ENCODE data around the gene BABAM1.

BABAM1 gene

GRCh38 chr19:17323300-17323963 is 56.2 kb downstream of the BABAM1 start:
- peak; percentile 53 for DNase-seq (ENCODE audit: low spot score)
- no peak for TF ChIP-seq CTCF (IDR thresholded peaks at IDR 0.05; ENCODE audit: extremely low read depth, insufficient read depth, missing control alignments)
- in situ Hi-C loops (cut with MboI; ENCODE audit: low pct_unique_long_range_greater_than_20kb, low sequenced_read_pairs, unreplicated experiment), result no loop called here

- peak; percentile 72 for DNase-seq (ENCODE audit: low spot score)
Measured at GRCh38 chr19:17323964-17324332, 56.7 kb downstream of the BABAM1 start.

GRCh38 chr19:17324357-17325114 is 57.3 kb downstream of the BABAM1 start:
- peak; percentile 41 for DNase-seq (ENCODE audit: low spot score)
- no peak for TF ChIP-seq CTCF (IDR thresholded peaks at IDR 0.05; ENCODE audit: extremely low read depth, insufficient read depth, missing control alignments)
- in situ Hi-C loops (cut with MboI; ENCODE audit: low pct_unique_long_range_greater_than_20kb, low sequenced_read_pairs, unreplicated experiment), result no loop called here

More at GRCh38 chr19:17323964-17324332, 56.7 kb downstream of the BABAM1 start:
- in situ Hi-C loops (cut with MboI; ENCODE audit: low pct_unique_long_range_greater_than_20kb, low sequenced_read_pairs, unreplicated experiment), result no loop called here
- peak; percentile 8 for TF ChIP-seq CTCF (IDR thresholded peaks at IDR 0.05; ENCODE audit: extremely low read depth, insufficient read depth, missing control alignments)

- in situ Hi-C loops (cut with MboI; ENCODE audit: low pct_unique_long_range_greater_than_20kb, low sequenced_read_pairs, unreplicated experiment), result no loop called here
- DNase-seq (ENCODE audit: low spot score), result no peak
- no peak for TF ChIP-seq CTCF (IDR thresholded peaks at IDR 0.05; ENCODE audit: extremely low read depth, insufficient read depth, missing control alignments)
Measured at GRCh38 chr19:17325133-17325532, 57.9 kb downstream of the BABAM1 start.

- no peak for TF ChIP-seq CTCF (IDR thresholded peaks at IDR 0.05; ENCODE audit: extremely low read depth, insufficient read depth, missing control alignments)
- in situ Hi-C loops (cut with MboI; ENCODE audit: low pct_unique_long_range_greater_than_20kb, low sequenced_read_pairs, unreplicated experiment), result no loop called here
- DNase-seq (ENCODE audit: low spot score), result no peak
Measured at GRCh38 chr19:17325881-17326594, 58.8 kb downstream of the BABAM1 start.

- in situ Hi-C loops (cut with MboI; ENCODE audit: low pct_unique_long_range_greater_than_20kb, low sequenced_read_pairs, unreplicated experiment), result no loop called here
- no peak for TF ChIP-seq CTCF (IDR thresholded peaks at IDR 0.05; ENCODE audit: extremely low read depth, insufficient read depth, missing control alignments)
- no peak for DNase-seq (ENCODE audit: low spot score)
Measured at GRCh38 chr19:17326595-17326966, 59.3 kb downstream of the BABAM1 start.
